Effector memory CD8-positive, alpha-beta T cell (primary cell): Measurements from ENCODE around the gene ANKRD53.
A peak's percentile ranks its signal among the peaks of the same experiment; 100 is the strongest.
"Not testable (repeated sequence)": the region's sequence is repeated elsewhere in the genome, so short reads cannot be mapped to it uniquely, and the experiment has no call there.

ENCODE experiments used
- ATAC-seq: fragments of 150-1000 bp; cut with Tn5 transposase; replicated peaks from 2 replicates; pipeline ENCODE4 v1.10.0; 2021; ENCODE audit warnings: mild to moderate bottlenecking, moderate library complexity
- DNase-seq, 3 experiments: peaks; one replicate each; pipeline ENCODE4 v3.0.0; 2021
- H3K27ac Mint-ChIP-seq, 2 donors: one replicate each; pipeline ENCODE4 v1.8.0; 2022; ENCODE audit warnings: mild to moderate bottlenecking in 2 of 2, mixed read lengths in 2 of 2, moderate library complexity in 2 of 2
- H3K27me3 Mint-ChIP-seq, 2 donors: one replicate each; pipeline ENCODE4 v1.8.0; 2022; ENCODE audit warnings: mixed read lengths in 2 of 2
- H3K36me3 Mint-ChIP-seq: one replicate; pipeline ENCODE4 v1.8.0; 2022; ENCODE audit warnings: mild to moderate bottlenecking, moderate library complexity, mixed read lengths; ENCODE audit not compliant: insufficient read depth
- H3K4me1 Mint-ChIP-seq, 2 donors: one replicate each; pipeline ENCODE4 v1.8.0; 2022; ENCODE audit warnings: low read depth in 2 of 2, mixed read lengths in 2 of 2
- H3K4me3 Mint-ChIP-seq, 2 donors: one replicate each; pipeline ENCODE4 v1.8.0; 2022; ENCODE audit warnings: mild to moderate bottlenecking in 2 of 2, mixed read lengths in 2 of 2, moderate library complexity in 2 of 2
- H3K9me3 Mint-ChIP-seq, 2 donors: one replicate each; pipeline ENCODE4 v1.8.0; 2022; ENCODE audit warnings: mixed read lengths in 2 of 2

The ANKRD53 gene

DNA sequence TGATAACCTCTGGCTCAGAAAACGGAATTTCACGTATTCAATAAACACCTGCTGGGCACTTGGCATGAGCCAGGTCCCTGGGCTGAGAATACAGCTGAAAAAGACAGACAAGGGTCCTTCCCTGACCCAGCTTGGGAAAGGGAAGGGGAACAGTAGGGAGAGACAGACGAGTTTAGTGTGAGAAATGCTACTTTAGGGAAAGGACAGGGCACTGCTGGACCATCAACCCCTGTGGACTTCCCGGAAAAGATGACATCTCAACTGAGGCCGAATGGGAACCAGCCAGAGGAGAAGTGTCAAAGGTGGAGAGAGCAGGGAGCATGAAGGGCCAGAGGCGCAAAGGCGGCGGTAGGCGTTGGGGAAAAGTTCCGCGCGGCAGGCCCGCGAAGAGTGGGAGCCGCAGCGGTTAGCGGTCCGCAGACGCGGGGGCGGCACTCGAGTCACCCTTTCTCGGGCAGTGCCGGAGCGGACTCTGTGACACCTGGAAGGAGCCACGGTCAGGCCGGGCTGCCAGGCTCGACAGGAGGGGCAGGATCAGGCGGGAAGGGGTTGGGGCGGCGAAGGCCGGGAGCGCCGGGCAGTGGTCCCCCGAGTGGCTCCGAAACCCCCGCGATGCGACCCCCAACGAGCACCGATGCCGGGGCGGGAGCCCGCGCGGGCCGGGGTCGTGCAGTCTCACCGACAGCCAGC lies 15.7 kb downstream of the ANKRD53 start:
- Mint-ChIP-seq H3K27ac (peak overlapping the region; percentile 74 to 95), H3K27me3 (no peaks in the 10 kb centered on the region), H3K36me3 (peaks cover 22% of the 10 kb centered on the region), H3K4me3 (peak overlapping the region; percentile 87 to 100), H3K4me1 (peaks cover 27 to 34% of the 10 kb centered on the region in 2 donors), H3K9me3 (no peaks in the 10 kb centered on the region)
- peak in 2 of 3 experiments; percentile 15 to 31 for DNase-seq
- peak; percentile 21 for ATAC-seq

DNA sequence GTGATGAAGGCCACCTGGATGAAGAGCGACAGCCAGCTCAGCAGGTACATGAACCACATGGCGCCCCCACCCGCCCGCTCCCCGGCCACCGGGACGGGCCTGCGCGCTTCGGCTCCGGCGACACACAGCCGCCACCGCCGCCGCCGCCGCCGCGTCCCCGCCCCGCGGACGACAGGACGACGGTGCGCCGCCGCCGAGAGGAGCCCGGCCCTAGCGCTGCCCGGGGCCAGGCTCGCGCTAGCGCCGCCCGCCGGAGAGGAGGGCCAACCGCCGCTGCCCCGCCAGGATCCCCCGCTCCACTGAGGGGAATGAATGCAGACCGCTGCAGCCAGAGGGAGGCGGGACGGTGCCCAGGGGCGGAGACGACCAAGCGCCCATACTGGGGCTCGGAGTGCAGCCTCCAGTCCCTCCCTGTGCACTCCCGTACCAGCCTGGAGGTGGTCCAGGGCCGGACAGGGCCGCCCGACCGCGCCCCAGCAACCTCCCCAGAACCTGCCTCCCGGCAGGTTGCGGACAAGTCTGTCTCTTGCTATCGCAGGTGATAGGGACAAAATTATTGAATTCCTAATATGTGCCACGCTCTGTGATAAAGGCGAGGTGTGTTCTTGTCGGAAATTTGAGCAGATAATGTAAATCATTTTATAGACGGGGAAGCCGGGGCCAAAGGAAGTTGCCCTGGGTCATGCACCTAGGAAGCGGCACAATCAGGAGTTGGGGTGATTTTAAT lies 16.4 kb downstream of the ANKRD53 start, which contains the start of gene TEX261:
TEX261 (minus strand) TSS at position 175 of the 727 bp plus-strand sequence; CDS start at position 59, 116 bp downstream.
- DNase-seq (peak; percentile 90 to 93 (median 92)), ATAC-seq (peak; percentile 93)
- Mint-ChIP-seq H3K4me1 (peaks cover 27 to 34% of the 10 kb centered on the region in 2 donors), H3K27me3 (no peaks in the 10 kb centered on the region), H3K27ac (peak within 1 kb of the TSS; percentile 74 to 95), H3K4me3 (peak within 1 kb of the TSS; percentile 87 to 100), H3K36me3 (peaks cover 19% of the 10 kb centered on the region), H3K9me3 (no peaks in the 10 kb centered on the region)

DNA sequence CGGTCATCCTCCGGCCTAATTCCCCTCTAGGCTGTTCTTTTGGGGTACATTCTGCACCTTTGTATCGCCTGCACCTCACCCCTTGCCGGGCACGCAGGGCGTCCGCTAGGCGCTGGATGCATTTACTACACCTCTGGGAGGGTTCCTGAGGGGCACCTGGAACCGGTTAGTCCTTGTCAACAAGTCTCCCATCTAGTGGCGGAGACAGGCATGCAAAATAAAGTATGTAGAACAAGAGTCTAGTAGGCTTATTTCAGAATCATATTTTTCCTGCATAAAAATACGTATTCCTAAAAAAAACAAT lies 16.9 kb downstream of the ANKRD53 start:
- Mint-ChIP-seq H3K36me3 (peaks cover 19% of the 10 kb centered on the region), H3K27ac (peak overlapping the region; percentile 51 to 67)
- peak; percentile 42 to 48 (median 44) for DNase-seq

DNA sequence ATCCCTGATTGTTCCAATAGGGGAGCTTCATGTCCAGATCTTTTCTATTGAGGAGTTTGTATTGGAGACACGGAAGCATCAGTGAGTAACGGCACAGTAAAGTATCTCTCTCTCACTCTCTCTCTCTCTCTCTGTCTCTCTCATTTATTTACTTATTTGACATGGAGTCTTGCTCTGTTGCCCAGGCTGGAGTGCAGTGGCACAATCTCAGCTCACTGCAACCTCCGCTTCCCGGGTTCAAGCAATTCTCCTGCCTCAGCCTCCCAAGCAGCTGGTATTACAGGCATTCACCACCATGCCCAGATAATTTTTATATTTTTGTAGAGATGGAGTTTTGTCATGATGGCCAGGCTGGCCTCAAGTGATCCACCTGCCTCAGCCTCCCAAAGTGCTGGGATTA lies 20.5 kb downstream of the ANKRD53 start:
- ATAC-seq = not testable (repeated sequence)

More for the DNA sequence above, 16.9 kb downstream of the ANKRD53 start:
- no peaks in the 10 kb centered on the region for H3K27me3 Mint-ChIP-seq
- ATAC-seq = peak; percentile 53
- peaks cover 27 to 34% of the 10 kb centered on the region in 2 donors for H3K4me1 Mint-ChIP-seq
- H3K9me3 Mint-ChIP-seq = no peaks in the 10 kb centered on the region
- H3K4me3 Mint-ChIP-seq = peak overlapping the region; percentile 85 to 87

DNA sequence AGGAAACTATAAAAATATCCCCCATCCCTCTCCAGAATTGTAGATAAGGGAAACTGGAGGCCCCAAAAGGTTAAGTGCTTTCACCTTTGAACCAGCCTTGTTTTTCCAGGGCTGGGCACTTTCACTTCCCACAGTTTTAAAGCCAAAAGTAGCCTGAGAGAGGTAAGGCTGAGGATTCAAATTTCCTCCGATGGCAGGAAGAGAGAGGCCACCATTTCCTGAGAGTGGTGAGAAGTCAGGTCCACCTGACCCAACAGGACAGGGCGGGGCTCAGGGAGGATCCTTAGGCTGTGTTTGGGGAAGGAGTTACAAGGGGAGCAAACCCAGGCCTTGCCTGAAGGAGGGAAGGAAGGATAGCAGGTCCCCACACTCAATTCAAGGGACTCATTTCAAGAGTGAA lies 20.9 kb downstream of the ANKRD53 start:
- Mint-ChIP-seq H3K9me3 (no peaks in the 10 kb centered on the region), H3K27me3 (peaks cover 0 to 13% of the 10 kb centered on the region in 2 donors), H3K4me1 (peaks cover 7 to 13% of the 10 kb centered on the region in 2 donors), H3K27ac (no peak overlapping the region), H3K36me3 (no peaks in the 10 kb centered on the region), H3K4me3 (no peak overlapping the region)
- DNase-seq (no peak), ATAC-seq (no peak)

More for the DNA sequence above, 20.5 kb downstream of the ANKRD53 start:
- DNase-seq, H3K36me3 Mint-ChIP-seq, H3K9me3 Mint-ChIP-seq, H3K27ac Mint-ChIP-seq, H3K4me3 Mint-ChIP-seq, H3K27me3 Mint-ChIP-seq: not testable (repeated sequence)
- H3K4me1 Mint-ChIP-seq = peaks cover 10 to 16% of the 10 kb centered on the region in 2 donors

DNA sequence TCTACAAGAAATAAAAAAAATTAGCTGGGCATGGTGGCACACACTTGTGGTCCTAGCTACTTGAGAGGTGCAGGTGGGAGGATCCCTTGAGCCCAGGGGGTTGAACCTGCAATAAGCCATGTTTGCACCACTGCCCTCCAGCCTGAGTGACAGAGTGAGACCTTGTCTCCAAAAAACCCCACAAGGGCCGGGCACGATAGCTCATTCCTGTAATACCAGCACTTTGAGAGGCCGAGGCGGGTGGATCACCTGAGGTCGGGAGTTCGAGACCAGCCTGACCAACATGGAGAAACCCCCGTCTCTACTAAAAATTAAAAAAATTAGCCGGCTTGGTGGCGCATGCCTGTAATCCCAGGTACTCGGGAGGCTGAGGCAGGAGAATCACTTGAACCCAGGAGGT lies 21.5 kb downstream of the ANKRD53 start:
- not testable (repeated sequence) for H3K4me3 Mint-ChIP-seq, H3K36me3 Mint-ChIP-seq, ATAC-seq, H3K9me3 Mint-ChIP-seq, H3K27ac Mint-ChIP-seq, DNase-seq
- peaks cover 7 to 13% of the 10 kb centered on the region in 2 donors for H3K4me1 Mint-ChIP-seq
- peaks cover 0 to 18% of the 10 kb centered on the region in 2 donors for H3K27me3 Mint-ChIP-seq

DNA sequence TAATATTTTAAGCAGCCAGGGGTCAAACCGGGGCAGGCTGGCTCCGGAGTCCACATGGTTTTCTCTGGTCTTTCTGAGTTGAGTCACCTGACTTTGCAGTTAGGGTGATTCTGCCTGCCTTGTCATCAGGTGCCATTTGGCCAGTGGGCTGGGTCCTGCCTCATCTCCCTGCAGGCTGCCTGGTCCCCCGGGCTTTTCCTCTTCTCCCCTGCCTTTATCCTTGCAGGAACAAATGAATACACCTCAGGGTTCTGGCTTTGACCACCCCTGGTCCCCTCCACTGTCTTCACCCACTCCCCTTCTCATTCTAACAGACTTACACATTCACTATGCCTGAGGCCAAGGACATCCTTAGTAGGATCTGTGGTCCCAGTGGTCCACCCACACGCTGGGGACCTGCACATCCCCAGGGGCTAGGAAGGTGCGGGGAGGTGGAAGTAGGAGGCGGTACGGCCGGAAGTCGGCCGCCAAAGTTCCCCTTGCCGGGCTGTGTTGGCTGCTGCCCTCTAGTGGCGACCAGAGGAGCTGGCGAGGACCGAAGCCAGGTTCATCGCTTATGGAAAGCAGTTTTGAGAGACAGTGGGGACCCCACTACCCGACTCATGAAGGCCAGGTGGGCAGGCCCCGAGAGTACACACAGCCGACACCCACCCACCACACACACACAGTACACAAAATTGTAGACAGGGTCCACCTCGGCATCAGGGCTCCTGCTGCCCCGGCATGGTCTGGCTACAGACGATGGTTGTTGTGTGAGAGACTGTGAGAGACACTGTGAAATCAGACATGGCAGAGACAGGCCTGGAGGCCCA lies 22.6 kb downstream of the ANKRD53 start:
- Mint-ChIP-seq H3K27ac (peak overlapping the region in 1 of 2 donors; percentile 35), H3K27me3 (peaks cover 5 to 29% of the 10 kb centered on the region in 2 donors), H3K4me3 (peak overlapping the region; percentile 68 to 76), H3K36me3 (no peaks in the 10 kb centered on the region), H3K4me1 (peaks cover under 1 to 8% of the 10 kb centered on the region in 2 donors), H3K9me3 (no peaks in the 10 kb centered on the region)
- DNase-seq = peak; percentile 75 to 79 (median 77)
- ATAC-seq = peak; percentile 99

DNA sequence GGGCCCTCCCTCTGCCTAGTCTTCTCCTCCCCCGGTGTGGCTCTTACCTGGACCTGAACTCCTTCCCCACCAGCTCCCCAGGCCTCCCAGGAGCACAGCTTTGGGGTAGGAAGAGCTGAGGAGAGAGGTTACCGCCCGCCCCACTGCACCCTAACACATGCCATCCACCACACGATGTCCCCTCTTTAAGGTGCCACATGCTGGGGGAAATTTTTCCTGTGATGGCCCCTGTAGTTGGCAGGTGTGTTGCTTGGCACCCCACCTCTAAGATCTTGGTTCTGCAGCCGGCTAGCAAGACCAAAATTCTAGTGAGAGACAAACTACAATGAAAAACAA lies 23.1 kb downstream of the ANKRD53 start:
- Mint-ChIP-seq H3K4me1 (peaks cover 0 to 8% of the 10 kb centered on the region in 2 donors), H3K27me3 (peaks cover 5 to 35% of the 10 kb centered on the region in 2 donors), H3K36me3 (no peaks in the 10 kb centered on the region), H3K9me3 (no peaks in the 10 kb centered on the region), H3K4me3 (peak overlapping the region; percentile 17 to 27), H3K27ac (peak overlapping the region in 1 of 2 donors; percentile 35)
- no peak for DNase-seq
- no peak for ATAC-seq

DNA sequence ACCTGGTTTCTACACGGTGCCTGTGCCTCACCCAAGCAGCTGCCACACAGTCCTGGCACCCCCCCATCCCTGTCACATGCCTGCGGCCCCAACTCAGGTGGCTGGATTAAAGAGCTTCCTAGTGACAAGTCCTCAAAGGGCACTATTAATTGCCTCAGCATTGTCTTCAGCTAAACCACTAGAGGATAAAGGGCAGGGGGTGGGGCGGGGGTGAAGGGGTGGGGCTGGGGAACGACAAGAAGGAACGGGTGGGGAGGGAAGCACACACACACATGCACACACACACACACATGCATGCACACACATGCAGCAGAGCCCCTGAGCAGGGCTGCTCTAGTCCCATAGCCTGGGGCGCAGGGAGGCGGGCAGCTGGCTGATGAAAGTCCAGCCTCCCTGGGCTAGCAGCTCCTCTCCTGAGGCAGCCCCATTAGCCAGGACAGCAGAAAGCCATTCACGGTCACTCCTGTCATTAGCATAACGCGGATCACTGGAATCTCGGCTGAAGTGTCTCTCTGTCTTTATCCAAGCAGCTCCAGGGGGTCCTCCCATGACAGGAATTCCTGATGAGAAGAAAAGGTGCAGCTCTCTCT lies 23.6 kb downstream of the ANKRD53 start:
- H3K4me3 Mint-ChIP-seq = peak overlapping the region; percentile 17 to 27
- H3K27ac Mint-ChIP-seq = no peak overlapping the region
- no peaks in the 10 kb centered on the region for H3K9me3 Mint-ChIP-seq
- H3K36me3 Mint-ChIP-seq = no peaks in the 10 kb centered on the region
- ATAC-seq = no peak
- peaks cover 5 to 37% of the 10 kb centered on the region in 2 donors for H3K27me3 Mint-ChIP-seq
- peaks cover 0 to 8% of the 10 kb centered on the region in 2 donors for H3K4me1 Mint-ChIP-seq
- DNase-seq = no peak

DNA sequence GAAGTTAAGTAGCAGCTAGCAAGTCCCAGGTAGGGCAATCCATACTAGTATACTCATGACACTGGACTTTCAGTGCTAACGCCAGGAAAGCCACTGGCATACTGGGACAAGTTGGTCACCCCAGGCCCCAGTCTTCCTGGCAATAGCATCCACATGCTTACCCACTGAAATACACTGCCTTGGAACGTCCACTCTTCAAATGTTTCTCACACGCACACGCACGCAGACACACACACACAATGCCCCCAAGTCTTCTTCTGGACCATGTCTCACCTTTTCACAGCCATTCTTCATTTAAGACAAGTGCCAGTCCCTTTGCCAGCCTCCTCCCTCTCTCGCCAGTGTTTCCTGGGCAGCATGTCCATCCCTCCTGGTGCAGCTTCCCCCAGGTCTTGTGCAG lies 25.0 kb downstream of the ANKRD53 start:
- no peaks in the 10 kb centered on the region for H3K9me3 Mint-ChIP-seq
- H3K36me3 Mint-ChIP-seq = no peaks in the 10 kb centered on the region
- H3K27me3 Mint-ChIP-seq = peaks cover 5 to 47% of the 10 kb centered on the region in 2 donors
- no peak overlapping the region for H3K27ac Mint-ChIP-seq
- DNase-seq (no peak), ATAC-seq (no peak)
- peaks cover 0 to 8% of the 10 kb centered on the region in 2 donors for H3K4me1 Mint-ChIP-seq
- H3K4me3 Mint-ChIP-seq = no peak overlapping the region

DNA sequence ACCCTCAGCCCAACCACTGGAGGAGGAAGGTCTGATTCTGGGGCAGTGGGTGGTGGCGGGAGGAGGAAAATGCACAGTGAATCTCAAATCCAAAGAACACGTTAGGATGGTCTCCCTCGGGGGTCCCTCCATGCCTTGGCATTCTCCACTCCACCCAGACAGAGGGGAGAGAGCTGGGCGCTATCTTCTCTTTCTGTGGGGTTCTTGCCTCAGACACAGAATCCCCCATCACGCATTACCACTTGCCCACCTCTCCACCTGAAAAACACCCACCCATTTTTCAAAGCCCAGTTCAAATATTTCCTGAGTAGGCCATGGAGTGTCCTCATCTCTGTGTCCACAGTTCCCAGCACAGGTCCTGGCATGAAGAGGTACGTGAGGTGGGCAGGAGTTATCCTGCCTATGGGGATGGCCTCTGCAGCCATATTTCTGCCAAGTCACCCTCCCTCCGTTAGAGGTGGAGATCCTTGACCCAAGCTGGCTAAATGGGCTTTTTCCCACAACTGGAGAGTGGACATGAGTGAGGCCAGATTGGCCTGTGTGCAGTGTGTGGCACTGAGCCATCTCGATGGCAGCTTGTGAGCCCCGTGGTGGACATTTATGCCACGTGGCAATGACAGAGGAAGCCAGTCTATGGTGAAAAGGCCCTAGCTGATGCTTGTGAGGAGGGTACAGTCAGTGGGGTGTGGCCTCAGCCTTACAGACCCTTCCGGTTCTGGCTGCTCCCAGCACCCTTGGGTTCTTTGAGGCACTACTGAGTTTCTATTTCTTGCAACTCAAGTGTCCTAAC lies 25.7 kb downstream of the ANKRD53 start:
- H3K4me1 Mint-ChIP-seq = peaks cover 0 to 8% of the 10 kb centered on the region in 2 donors
- H3K36me3 Mint-ChIP-seq = no peaks in the 10 kb centered on the region
- no peak overlapping the region for H3K27ac Mint-ChIP-seq
- H3K9me3 Mint-ChIP-seq = no peaks in the 10 kb centered on the region
- no peak overlapping the region for H3K4me3 Mint-ChIP-seq
- H3K27me3 Mint-ChIP-seq = peaks cover 5 to 54% of the 10 kb centered on the region in 2 donors
- DNase-seq (no peak), ATAC-seq (no peak)

DNA sequence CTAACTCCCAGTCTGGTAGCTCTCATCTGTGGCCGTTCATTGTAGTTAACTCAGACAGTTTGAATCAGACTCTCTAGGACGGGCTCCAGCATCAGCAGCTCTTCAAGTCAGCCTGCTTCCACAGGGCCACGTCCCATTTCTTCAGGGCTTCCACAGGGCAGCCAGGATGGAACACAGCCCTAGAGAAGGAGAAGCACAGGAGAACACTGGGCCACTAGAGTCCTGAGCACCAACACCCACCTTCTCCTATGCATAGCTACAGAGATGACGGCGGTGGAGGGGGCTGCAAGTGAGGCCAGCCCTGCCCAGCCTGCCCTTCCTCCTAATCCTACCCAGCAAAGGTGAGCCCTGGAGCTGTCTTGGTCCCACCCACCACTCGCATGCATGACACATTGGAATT lies 26.4 kb downstream of the ANKRD53 start:
- H3K4me3 Mint-ChIP-seq = no peak overlapping the region
- ATAC-seq (no peak), DNase-seq (no peak)
- H3K27ac Mint-ChIP-seq = no peak overlapping the region
- no peaks in the 10 kb centered on the region for H3K9me3 Mint-ChIP-seq
- H3K36me3 Mint-ChIP-seq = no peaks in the 10 kb centered on the region
- H3K4me1 Mint-ChIP-seq = peaks cover 0 to 8% of the 10 kb centered on the region in 2 donors
- peaks cover 9 to 61% of the 10 kb centered on the region in 2 donors for H3K27me3 Mint-ChIP-seq
